ENCODE measurements around the gene ARMC9.

Gene ARMC9

GRCh38 chr2:231378026-231378722 lies 179.7 kb downstream of the ARMC9 start:
- Histone ChIP-seq H3K4me1 (ENCODE audit: control insufficient read depth, insufficient read depth, low read length) (peaks cover 13% of the 10 kb centered on the region), H3K36me3 (ENCODE audit: control insufficient read depth, insufficient read depth, low read length) (peaks cover 2% of the 10 kb centered on the region), H3K9me3 (ENCODE audit: control insufficient read depth, insufficient read depth, low read length) (no peaks in the 10 kb centered on the region), H3K27me3 (ENCODE audit: control insufficient read depth, insufficient read depth, low read length) (no peaks in the 10 kb centered on the region), H3K9ac (ENCODE audit: low read depth, low read length) (no peak overlapping the region), H3K4me3 (ENCODE audit: low read depth, low read length) (no peak overlapping the region)

- Histone ChIP-seq H3K9me3 (ENCODE audit: control insufficient read depth, insufficient read depth, low read length) (no peaks in the 10 kb centered on the region), H3K27me3 (ENCODE audit: control insufficient read depth, insufficient read depth, low read length) (no peaks in the 10 kb centered on the region), H3K36me3 (ENCODE audit: control insufficient read depth, insufficient read depth, low read length) (peaks cover 2% of the 10 kb centered on the region), H3K4me3 (ENCODE audit: low read depth, low read length) (no peak overlapping the region), H3K9ac (ENCODE audit: low read depth, low read length) (no peak overlapping the region), H3K4me1 (ENCODE audit: control insufficient read depth, insufficient read depth, low read length) (peaks cover 13% of the 10 kb centered on the region)
Observed at GRCh38 chr2:231379266-231380215, 181.1 kb downstream of the ARMC9 start.

GRCh38 chr2:231380307-231380706 lies 181.9 kb downstream of the ARMC9 start:
- Histone ChIP-seq H3K27me3 (ENCODE audit: control insufficient read depth, insufficient read depth, low read length) (no peaks in the 10 kb centered on the region), H3K9me3 (ENCODE audit: control insufficient read depth, insufficient read depth, low read length) (peaks cover 2% of the 10 kb centered on the region), H3K36me3 (ENCODE audit: control insufficient read depth, insufficient read depth, low read length) (peaks cover 2% of the 10 kb centered on the region), H3K9ac (ENCODE audit: low read depth, low read length) (no peak overlapping the region), H3K4me3 (ENCODE audit: low read depth, low read length) (no peak overlapping the region), H3K4me1 (ENCODE audit: control insufficient read depth, insufficient read depth, low read length) (peaks cover 11% of the 10 kb centered on the region)

GRCh38 chr2:231380991-231381847 lies 182.8 kb downstream of the ARMC9 start:
- peaks cover 2% of the 10 kb centered on the region for H3K9me3 ChIP-seq (ENCODE audit: control insufficient read depth, insufficient read depth, low read length)
- H3K4me3 ChIP-seq (ENCODE audit: low read depth, low read length), result no peak overlapping the region
- no peak overlapping the region for H3K9ac ChIP-seq (ENCODE audit: low read depth, low read length)
- H3K27me3 ChIP-seq (ENCODE audit: control insufficient read depth, insufficient read depth, low read length), result no peaks in the 10 kb centered on the region
- peaks cover 5% of the 10 kb centered on the region for H3K4me1 ChIP-seq (ENCODE audit: control insufficient read depth, insufficient read depth, low read length)
- peaks cover 2% of the 10 kb centered on the region for H3K36me3 ChIP-seq (ENCODE audit: control insufficient read depth, insufficient read depth, low read length)

- Histone ChIP-seq H3K27me3 (ENCODE audit: control insufficient read depth, insufficient read depth, low read length) (no peaks in the 10 kb centered on the region), H3K4me1 (ENCODE audit: control insufficient read depth, insufficient read depth, low read length) (peaks cover 2% of the 10 kb centered on the region), H3K9me3 (ENCODE audit: control insufficient read depth, insufficient read depth, low read length) (peaks cover 2% of the 10 kb centered on the region), H3K9ac (ENCODE audit: low read depth, low read length) (no peak overlapping the region), H3K36me3 (ENCODE audit: control insufficient read depth, insufficient read depth, low read length) (peaks cover 2% of the 10 kb centered on the region), H3K4me3 (ENCODE audit: low read depth, low read length) (no peak overlapping the region)
Observed at GRCh38 chr2:231382116-231382515, 183.7 kb downstream of the ARMC9 start.

GRCh38 chr2:231383416-231384108 lies 185.1 kb downstream of the ARMC9 start:
- Histone ChIP-seq H3K27me3 (ENCODE audit: control insufficient read depth, insufficient read depth, low read length) (no peaks in the 10 kb centered on the region), H3K4me3 (ENCODE audit: low read depth, low read length) (no peak overlapping the region), H3K4me1 (ENCODE audit: control insufficient read depth, insufficient read depth, low read length) (no peaks in the 10 kb centered on the region), H3K36me3 (ENCODE audit: control insufficient read depth, insufficient read depth, low read length) (peaks cover 2% of the 10 kb centered on the region), H3K9ac (ENCODE audit: low read depth, low read length) (no peak overlapping the region), H3K9me3 (ENCODE audit: control insufficient read depth, insufficient read depth, low read length) (peaks cover 2% of the 10 kb centered on the region)

- peaks cover 2% of the 10 kb centered on the region for H3K9me3 ChIP-seq (ENCODE audit: control insufficient read depth, insufficient read depth, low read length)
- H3K27me3 ChIP-seq (ENCODE audit: control insufficient read depth, insufficient read depth, low read length), result no peaks in the 10 kb centered on the region
- H3K4me1 ChIP-seq (ENCODE audit: control insufficient read depth, insufficient read depth, low read length), result no peaks in the 10 kb centered on the region
- no peak overlapping the region for H3K9ac ChIP-seq (ENCODE audit: low read depth, low read length)
- peaks cover 2% of the 10 kb centered on the region for H3K36me3 ChIP-seq (ENCODE audit: control insufficient read depth, insufficient read depth, low read length)
- H3K4me3 ChIP-seq (ENCODE audit: low read depth, low read length), result no peak overlapping the region
Observed at GRCh38 chr2:231384109-231384435, 185.6 kb downstream of the ARMC9 start.

- Histone ChIP-seq H3K9ac (ENCODE audit: low read depth, low read length) (no peak overlapping the region), H3K27me3 (ENCODE audit: control insufficient read depth, insufficient read depth, low read length) (no peaks in the 10 kb centered on the region), H3K4me1 (ENCODE audit: control insufficient read depth, insufficient read depth, low read length) (no peaks in the 10 kb centered on the region), H3K9me3 (ENCODE audit: control insufficient read depth, insufficient read depth, low read length) (peaks cover 2% of the 10 kb centered on the region), H3K4me3 (ENCODE audit: low read depth, low read length) (no peak overlapping the region), H3K36me3 (ENCODE audit: control insufficient read depth, insufficient read depth, low read length) (no peaks in the 10 kb centered on the region)
Observed at GRCh38 chr2:231384970-231385369, 186.5 kb downstream of the ARMC9 start.

GRCh38 chr2:231385429-231385828 lies 187.0 kb downstream of the ARMC9 start:
- Histone ChIP-seq H3K4me3 (ENCODE audit: low read depth, low read length) (no peak overlapping the region), H3K4me1 (ENCODE audit: control insufficient read depth, insufficient read depth, low read length) (no peaks in the 10 kb centered on the region), H3K9me3 (ENCODE audit: control insufficient read depth, insufficient read depth, low read length) (peaks cover 2% of the 10 kb centered on the region), H3K27me3 (ENCODE audit: control insufficient read depth, insufficient read depth, low read length) (no peaks in the 10 kb centered on the region), H3K36me3 (ENCODE audit: control insufficient read depth, insufficient read depth, low read length) (no peaks in the 10 kb centered on the region), H3K9ac (ENCODE audit: low read depth, low read length) (no peak overlapping the region)

GRCh38 chr2:231386446-231386845 lies 188.0 kb downstream of the ARMC9 start:
- no peak overlapping the region for H3K4me3 ChIP-seq (ENCODE audit: low read depth, low read length)
- no peak overlapping the region for H3K9ac ChIP-seq (ENCODE audit: low read depth, low read length)
- no peaks in the 10 kb centered on the region for H3K36me3 ChIP-seq (ENCODE audit: control insufficient read depth, insufficient read depth, low read length)
- no peaks in the 10 kb centered on the region for H3K4me1 ChIP-seq (ENCODE audit: control insufficient read depth, insufficient read depth, low read length)
- no peaks in the 10 kb centered on the region for H3K27me3 ChIP-seq (ENCODE audit: control insufficient read depth, insufficient read depth, low read length)
- H3K9me3 ChIP-seq (ENCODE audit: control insufficient read depth, insufficient read depth, low read length), result peaks cover 2% of the 10 kb centered on the region
